ENCODE results near the gene GPR63.

DNA sequence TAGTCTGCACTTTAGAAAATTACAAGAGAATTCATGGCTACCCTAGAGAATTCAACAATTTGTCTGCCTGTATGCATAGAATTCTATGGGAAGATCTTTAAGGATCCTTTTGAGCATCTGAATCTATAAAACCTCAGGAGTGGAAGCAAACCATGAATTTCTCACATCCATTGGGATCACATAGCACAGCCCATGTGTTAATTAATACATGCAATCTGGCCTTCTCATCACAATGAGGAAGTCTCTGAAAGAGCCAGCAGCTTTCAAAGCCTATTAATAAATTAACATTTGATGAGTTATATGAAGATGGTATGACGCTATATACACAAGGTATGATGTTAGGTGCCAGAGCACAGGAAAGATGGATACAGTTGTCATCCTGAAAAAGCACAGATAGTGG, 35.7 kb upstream of the GPR63 start:
- TF ChIP-seq, protein P1, sequence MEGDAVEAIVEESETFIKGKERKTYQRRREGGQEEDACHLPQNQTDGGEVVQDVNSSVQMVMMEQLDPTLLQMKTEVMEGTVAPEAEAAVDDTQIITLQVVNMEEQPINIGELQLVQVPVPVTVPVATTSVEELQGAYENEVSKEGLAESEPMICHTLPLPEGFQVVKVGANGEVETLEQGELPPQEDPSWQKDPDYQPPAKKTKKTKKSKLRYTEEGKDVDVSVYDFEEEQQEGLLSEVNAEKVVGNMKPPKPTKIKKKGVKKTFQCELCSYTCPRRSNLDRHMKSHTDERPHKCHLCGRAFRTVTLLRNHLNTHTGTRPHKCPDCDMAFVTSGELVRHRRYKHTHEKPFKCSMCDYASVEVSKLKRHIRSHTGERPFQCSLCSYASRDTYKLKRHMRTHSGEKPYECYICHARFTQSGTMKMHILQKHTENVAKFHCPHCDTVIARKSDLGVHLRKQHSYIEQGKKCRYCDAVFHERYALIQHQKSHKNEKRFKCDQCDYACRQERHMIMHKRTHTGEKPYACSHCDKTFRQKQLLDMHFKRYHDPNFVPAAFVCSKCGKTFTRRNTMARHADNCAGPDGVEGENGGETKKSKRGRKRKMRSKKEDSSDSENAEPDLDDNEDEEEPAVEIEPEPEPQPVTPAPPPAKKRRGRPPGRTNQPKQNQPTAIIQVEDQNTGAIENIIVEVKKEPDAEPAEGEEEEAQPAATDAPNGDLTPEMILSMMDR (IDR thresholded peaks at IDR 0.05) = no peak
- no peak for TF ChIP-seq POLR2AphosphoS5 (IDR thresholded peaks at IDR 0.05; ENCODE audit: low read depth, low read length)
- no peak for TF ChIP-seq REST (IDR thresholded peaks at IDR 0.05; ENCODE audit: insufficient read depth in 1 of 2, low read depth in 2 of 2, low read length in 1 of 2)
- no peak for TF ChIP-seq TCF7L2 (IDR thresholded peaks at IDR 0.05; ENCODE audit: low read depth, low read length)
